Small intestine (tissue), 7 donors: Measurements from ENCODE around the gene STK25. TPM values are rescaled to one million over a fixed set of nuclear protein-coding genes. Genes with fewer than 3 reads are reported as not detected.

Experiments
- DNase-seq, 2 donors: peaks; one replicate each; pipeline versions ENCODE4 v3.0.0 to v3.0.0-alpha.2; 2013
- FAIRE-seq: peaks from 2 replicates; lab custom pipeline; 2012; peaks lifted over from hg19 to GRCh38; lab: Jason Lieb, UNC
- H3K27ac ChIP-seq, 3 donors: one replicate each; pipeline ENCODE4 v1.5.1; 2013; ENCODE audit warnings: low read length in 2 of 3, mild to moderate bottlenecking in 2 of 3, control low read depth in 1 of 3, inconsistent platforms in 1 of 3, low read depth in 1 of 3, moderate library complexity in 1 of 3
- H3K27me3 ChIP-seq, 3 donors: one replicate each; pipeline ENCODE4 v1.6.1; 2013; ENCODE audit warnings: low read length in 3 of 3, inconsistent platforms in 1 of 3; ENCODE audit not compliant: control insufficient read depth in 3 of 3, insufficient read depth in 3 of 3
- H3K36me3 ChIP-seq, 3 donors: one replicate each; pipeline ENCODE4 v1.6.1; 2013; ENCODE audit warnings: low read length in 3 of 3, inconsistent platforms in 1 of 3, low read depth in 1 of 3, mild to moderate bottlenecking in 1 of 3, moderate library complexity in 1 of 3; ENCODE audit not compliant: control insufficient read depth in 3 of 3, insufficient read depth in 2 of 3
- H3K4me1 ChIP-seq, 3 donors: one replicate each; pipeline ENCODE4 v1.6.1; 2013; ENCODE audit warnings: low read length in 2 of 3, inconsistent platforms in 1 of 3, low read depth in 1 of 3, mild to moderate bottlenecking in 1 of 3, moderate library complexity in 1 of 3; ENCODE audit not compliant: control insufficient read depth in 3 of 3, insufficient read depth in 2 of 3
- H3K4me3 ChIP-seq, 3 donors: one replicate each; pipeline ENCODE4 v1.5.1; 2013; ENCODE audit warnings: low read length in 3 of 3, control low read depth in 1 of 3, inconsistent platforms in 1 of 3, low read depth in 1 of 3, mild to moderate bottlenecking in 1 of 3, moderate library complexity in 1 of 3
- H3K9me3 ChIP-seq, 2 donors: one replicate each; pipeline ENCODE4 v1.6.1; 2013; ENCODE audit warnings: low read depth in 1 of 2, low read length in 1 of 2; ENCODE audit not compliant: control insufficient read depth in 2 of 2, insufficient read depth in 1 of 2
- WGBS, 3 donors: extraction: QIAGEN DNeasy Blood & Tissue Kit; methylation state at CpG; one replicate each; pipeline ENCODE4 v1.1.7; 2013; 5-methylcytosine and 5-hydroxymethylcytosine counted together
- polyA plus RNA-seq, 4 donors: library from polyadenylated mRNA; stranded (reverse) in 3 of 4; unstranded in 1 of 4; fragments of 200-250 nt in 3 of 4; fragments of 120-200 nt in 1 of 4; gene quantifications; one replicate each; pipeline versions ENCODE4 v1.2.1 to v1.2.3, GENCODE V29; 2013
- donor health status: healthy with polysubstance abuse.
- donor health status: control.
- donor health status: control.
- donor health status: Bipolar disorder and iron deficiency.
- donor health status: healthy.

Gene STK25
- polyA plus RNA-seq, 4 donors = 122 to 190 (median 150) TPM

- Histone ChIP-seq H3K36me3 (no peaks in the 10 kb centered on the region), H3K4me3 (no peak overlapping the region), H3K27me3 (peaks cover 0 to 33% (median 5%) of the 10 kb centered on the region in 3 donors), H3K4me1 (peaks cover 0 to 17% (median 0%) of the 10 kb centered on the region in 3 donors), H3K9me3 (peaks cover 0 to 9% of the 10 kb centered on the region in 2 donors), H3K27ac (no peak overlapping the region)
- FAIRE-seq (no peak), DNase-seq (no peak)
- 59 to 65% (median 63%) methylated on average over 11 to 12 of the region's 12 CpGs for WGBS, 3 donors
These were observed 43.2 kb upstream of the STK25 start for GRCh38 chr2:241551599-241551997.

GRCh38 chr2:241550616-241551580 is 42.5 kb upstream of the STK25 start:
- H3K27me3 ChIP-seq = peaks cover 0 to 33% (median 5%) of the 10 kb centered on the region in 3 donors
- 66 to 74% (median 73%) methylated on average over 21 of the region's 21 CpGs for WGBS, 3 donors

DNA sequence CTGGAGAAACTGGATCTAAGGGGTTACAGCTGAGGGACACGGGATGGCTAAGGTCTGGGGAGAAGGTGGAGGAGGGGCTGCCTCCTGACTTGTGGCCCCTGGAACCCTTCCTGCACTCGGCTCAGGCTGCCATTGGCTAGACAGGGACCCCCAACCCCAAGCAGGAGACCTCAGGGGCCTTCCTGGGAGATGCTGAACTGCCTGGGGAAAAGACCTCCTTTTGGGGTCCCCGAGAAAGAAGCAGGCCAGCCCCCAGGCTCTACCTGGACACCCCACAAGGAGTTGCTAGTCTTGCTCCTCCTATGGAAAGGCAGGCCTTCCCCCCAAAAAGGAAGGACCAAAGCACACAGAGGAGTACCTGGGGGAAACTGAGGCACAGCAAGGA is 40.1 kb upstream of the STK25 start:
- no peak overlapping the region for H3K4me3 ChIP-seq
- no peaks in the 10 kb centered on the region for H3K9me3 ChIP-seq
- no peak for DNase-seq
- no peak for FAIRE-seq
- WGBS, 3 donors = 49 to 79% (median 62%) methylated on average over 3 of the region's 3 CpGs
- H3K4me1 ChIP-seq = peaks cover 0 to 17% (median 0%) of the 10 kb centered on the region in 3 donors
- no peak overlapping the region for H3K27ac ChIP-seq
- H3K36me3 ChIP-seq = no peaks in the 10 kb centered on the region
- H3K27me3 ChIP-seq = peaks cover 0 to 27% (median 5%) of the 10 kb centered on the region in 3 donors

More at GRCh38 chr2:241550616-241551580, 42.5 kb upstream of the STK25 start:
- Histone ChIP-seq H3K36me3 (no peaks in the 10 kb centered on the region), H3K27ac (no peak overlapping the region), H3K4me3 (no peak overlapping the region), H3K4me1 (peaks cover 0 to 17% (median 0%) of the 10 kb centered on the region in 3 donors), H3K9me3 (peaks cover 0 to 3% of the 10 kb centered on the region in 2 donors)
- DNase-seq (no peak), FAIRE-seq (no peak)

DNA sequence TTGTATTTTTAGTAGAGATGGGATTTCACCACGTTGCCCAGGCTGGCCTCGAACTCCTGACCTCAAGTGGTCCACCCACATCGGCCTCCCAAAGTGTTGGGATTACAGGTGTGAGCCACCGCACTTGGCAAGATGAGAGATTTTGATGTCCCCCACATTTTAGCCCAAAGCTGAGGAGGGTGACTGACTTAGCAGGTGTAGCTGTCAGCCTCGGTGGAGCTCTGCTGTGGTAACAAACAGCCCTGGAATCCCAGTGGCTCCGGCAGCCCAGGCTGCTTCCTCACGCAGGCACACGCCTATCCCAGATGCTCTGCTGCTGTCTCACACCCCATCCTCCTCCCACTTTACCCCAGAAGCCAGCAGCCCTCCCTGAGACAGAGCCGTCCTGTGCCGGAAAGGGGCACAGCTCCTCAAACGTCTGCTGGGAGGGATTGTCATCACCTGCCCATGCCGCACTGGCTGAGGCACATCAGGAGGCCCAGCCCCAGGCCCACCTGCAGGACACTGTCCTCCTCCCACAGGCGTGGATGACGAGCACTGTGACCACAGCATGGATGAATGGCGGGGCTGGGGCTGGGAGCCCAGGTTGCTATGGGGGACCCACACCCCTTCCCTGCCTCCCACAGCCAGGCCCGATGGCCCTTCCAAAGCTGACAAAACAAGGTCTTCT is 39.5 kb upstream of the STK25 start:
- 76 to 86% (median 84%) methylated on average over 15 to 16 of the region's 16 CpGs for WGBS, 3 donors
- FAIRE-seq (no peak), DNase-seq (no peak)
- no peaks in the 10 kb centered on the region for H3K9me3 ChIP-seq
- H3K4me1 ChIP-seq = peaks cover 0 to 17% (median 0%) of the 10 kb centered on the region in 3 donors
- no peak overlapping the region for H3K27ac ChIP-seq
- H3K4me3 ChIP-seq = no peak overlapping the region
- peaks cover 0 to 29% (median 5%) of the 10 kb centered on the region in 3 donors for H3K27me3 ChIP-seq
- H3K36me3 ChIP-seq = no peaks in the 10 kb centered on the region

DNA sequence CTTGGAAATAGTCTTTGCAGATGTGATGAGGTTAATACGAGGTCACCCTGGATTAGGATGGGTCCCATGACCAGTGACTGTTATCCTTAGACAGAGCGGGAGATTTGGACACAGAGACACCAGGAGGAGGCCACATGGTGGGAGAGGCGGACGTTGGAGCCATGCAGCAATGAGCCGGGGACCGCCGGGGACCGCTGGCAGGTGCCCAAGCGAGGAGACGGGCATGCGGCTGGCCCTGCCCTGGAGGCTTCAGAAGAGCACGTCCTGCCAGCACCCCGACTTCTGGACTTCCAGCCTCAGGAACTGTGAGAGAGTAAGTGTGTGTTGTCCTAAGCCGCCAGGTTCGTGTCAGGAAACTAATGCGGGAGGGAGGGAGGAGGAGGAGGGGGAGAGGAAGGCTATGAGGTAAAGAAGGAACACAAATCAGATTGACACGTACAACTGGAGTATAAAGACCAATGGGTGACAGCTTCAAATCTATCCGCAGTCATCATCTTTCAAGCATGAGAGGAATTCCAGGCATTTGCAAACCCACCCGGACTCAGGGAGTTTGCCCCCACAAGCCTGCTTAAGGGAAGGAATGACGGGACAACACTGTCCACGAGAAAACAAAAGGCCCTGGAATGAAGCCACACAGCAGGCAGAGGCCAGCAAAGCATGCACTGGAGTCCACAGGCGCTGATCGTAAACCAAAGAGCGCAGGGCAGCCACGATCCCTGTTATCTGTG is 38.6 kb upstream of the STK25 start:
- H3K36me3 ChIP-seq = no peaks in the 10 kb centered on the region
- H3K4me3 ChIP-seq = no peak overlapping the region
- DNase-seq (no peak), FAIRE-seq (no peak)
- H3K27me3 ChIP-seq = peaks cover 0 to 39% (median 5%) of the 10 kb centered on the region in 3 donors
- peaks cover 0 to 17% (median 0%) of the 10 kb centered on the region in 3 donors for H3K4me1 ChIP-seq
- 30 to 34% (median 34%) methylated on average over 25 of the region's 25 CpGs for WGBS, 3 donors
- no peak overlapping the region for H3K27ac ChIP-seq
- H3K9me3 ChIP-seq = no peaks in the 10 kb centered on the region

DNA sequence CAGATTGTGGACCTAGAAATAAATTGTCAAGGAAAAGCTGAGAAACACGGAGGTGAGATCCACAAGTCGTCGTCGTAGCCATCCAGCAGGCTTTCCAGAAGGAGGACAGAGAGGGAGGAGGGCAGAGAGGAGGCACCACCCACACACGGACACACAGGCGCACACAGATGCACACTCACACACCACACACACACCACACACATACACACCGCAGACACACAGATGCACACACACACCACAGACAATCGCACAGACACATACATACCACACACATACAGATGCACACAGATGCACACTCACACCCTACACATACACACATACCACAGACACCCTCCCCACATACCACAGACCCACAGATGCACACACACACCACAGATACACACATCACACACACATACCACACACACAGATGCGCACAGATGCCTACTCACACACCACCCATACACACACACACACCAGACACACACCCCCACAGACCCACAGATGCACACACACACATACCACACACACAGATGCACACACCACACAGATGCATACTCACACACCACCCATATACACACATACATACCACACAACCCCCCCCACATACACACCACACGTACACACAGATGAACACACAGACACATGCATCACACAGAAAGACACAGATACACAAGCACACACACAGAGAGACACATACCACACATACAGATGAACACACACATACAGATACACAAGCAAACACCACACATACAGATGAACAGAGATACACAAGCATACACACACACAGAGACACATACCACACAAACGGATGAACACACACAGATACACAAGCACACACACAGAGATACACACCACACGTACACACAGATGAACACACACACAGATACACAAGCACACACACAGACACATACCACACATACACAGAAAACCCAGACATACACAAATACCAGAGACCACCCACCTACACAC is 37.4 kb upstream of the STK25 start:
- H3K36me3 ChIP-seq = no peaks in the 10 kb centered on the region
- no peak overlapping the region for H3K27ac ChIP-seq
- peaks cover 0 to 42% (median 4%) of the 10 kb centered on the region in 3 donors for H3K27me3 ChIP-seq
- no peak overlapping the region for H3K4me3 ChIP-seq
- peaks cover 0 to 18% (median 0%) of the 10 kb centered on the region in 3 donors for H3K4me1 ChIP-seq
- FAIRE-seq (no peak), DNase-seq (no peak)
- 71 to 82% (median 80%) methylated on average over 11 to 12 of the region's 12 CpGs for WGBS, 3 donors
- peaks cover 0 to 3% of the 10 kb centered on the region in 2 donors for H3K9me3 ChIP-seq

- DNase-seq = no peak
These were observed 36.7 kb upstream of the STK25 start for GRCh38 chr2:241545106-241545505.

More at GRCh38 chr2:241545106-241545505, 36.7 kb upstream of the STK25 start:
- H3K4me1 ChIP-seq = peaks cover 0 to 11% (median 0%) of the 10 kb centered on the region in 3 donors
- peaks cover 0 to 45% (median 2%) of the 10 kb centered on the region in 3 donors for H3K27me3 ChIP-seq
- H3K36me3 ChIP-seq = no peaks in the 10 kb centered on the region
- H3K4me3 ChIP-seq = no peak overlapping the region
- WGBS, 3 donors = 53 to 62% (median 61%) methylated on average over 10 of the region's 10 CpGs
- H3K27ac ChIP-seq = no peak overlapping the region
- FAIRE-seq = no peak
- peaks cover 0 to 3% of the 10 kb centered on the region in 2 donors for H3K9me3 ChIP-seq
